IMR-90 (cell line): ENCODE results near the gene EIF2S1. TPM values are rescaled to one million over a fixed set of nuclear protein-coding genes. Genes with fewer than 3 reads are reported as not detected.
"Not testable (repeated sequence)": the region's sequence is repeated elsewhere in the genome, so short reads cannot be mapped to it uniquely, and the experiment has no call there.

Source experiments
- ATAC-seq: fragments of 200-7000 bp; cut with Tn5 transposase; 2 replicates; pipeline ENCODE4 v1.9.1; 2020; ENCODE audit warnings: low read depth, mild to moderate bottlenecking, moderate library complexity
- BruUV-seq: library from RNA; stranded (reverse); fragments of 400-500 nt; replicated peaks from 2 replicates; lab custom pipeline; 2021; lab: Mats Ljungman, UMichigan
- CTCF ChIA-PET: fragments of 300-600 bp; formaldehyde crosslinking; extraction: SDS; loops from one replicate; lab custom pipeline; 2021; ENCODE audit warnings: antibody characterized with exemption; lab: Yijun Ruan, JAX
- POLR2A ChIA-PET: fragments of 300-600 bp; sonication (Branson Sonifier 250); formaldehyde crosslinking; loops from one replicate; lab custom pipeline; 2022; ENCODE audit warnings: antibody characterized with exemption; ENCODE audit not compliant: unreplicated experiment; lab: Charles Lee
- DNase-seq: peaks from one replicate; pipeline ENCODE4 v3.0.0; 2013
- H2AFZ ChIP-seq: replicated peaks from 2 replicates; pipeline ENCODE3; 2013; ENCODE audit warnings: low read length, mild to moderate bottlenecking; ENCODE audit not compliant: poor library complexity
- H2AK5ac ChIP-seq: 2 replicates; pipeline ENCODE4 v1.6.1; 2013; ENCODE audit warnings: low read depth, low read length, inconsistent platforms
- H2AK9ac ChIP-seq: replicated peaks from 2 replicates; pipeline ENCODE3; 2013; ENCODE audit warnings: mild to moderate bottlenecking, low read depth, low read length, moderate library complexity; ENCODE audit not compliant: poor library complexity
- H2BK120ac ChIP-seq: 2 replicates; pipeline ENCODE4 v1.6.1; 2013; ENCODE audit warnings: low read depth, low read length, inconsistent platforms
- H2BK15ac ChIP-seq: 3 replicates; pipeline ENCODE4 v1.6.1; 2013; ENCODE audit warnings: low read depth, low read length, inconsistent platforms
- H2BK20ac ChIP-seq: 2 replicates; pipeline ENCODE4 v1.6.1; 2013; ENCODE audit warnings: low read depth, mild to moderate bottlenecking, inconsistent platforms, low read length, moderate library complexity
- H2BK5ac ChIP-seq: 2 replicates; pipeline ENCODE4 v1.6.1; 2013; ENCODE audit warnings: mild to moderate bottlenecking, low read depth, low read length, inconsistent platforms; ENCODE audit not compliant: poor library complexity, severe bottlenecking
- H3K14ac ChIP-seq: replicated peaks from 2 replicates; pipeline ENCODE4 v1.6.1; 2013; ENCODE audit warnings: low read depth, low read length, inconsistent platforms
- H3K18ac ChIP-seq: 2 replicates; pipeline ENCODE4 v1.6.1; 2013; ENCODE audit warnings: low read depth, low read length, control low read depth
- H3K23ac ChIP-seq: 2 replicates; pipeline ENCODE4 v1.6.1; 2013; ENCODE audit warnings: low read depth, low read length, inconsistent platforms
- H3K27ac ChIP-seq: 2 replicates; pipeline ENCODE4 v1.5.1; 2013; ENCODE audit warnings: mild to moderate bottlenecking, control low read depth, low read length; ENCODE audit not compliant: insufficient read depth
- H3K27me3 ChIP-seq: 2 replicates; pipeline ENCODE4 v1.6.1; 2013; ENCODE audit warnings: low read length; ENCODE audit not compliant: control insufficient read depth, insufficient read depth
- H3K36me3 ChIP-seq: 2 replicates; pipeline ENCODE4 v1.6.1; 2013; ENCODE audit warnings: low read length, mixed read lengths; ENCODE audit not compliant: control insufficient read depth, insufficient read depth
- H3K4ac ChIP-seq: 2 replicates; pipeline ENCODE4 v1.6.1; 2013; ENCODE audit warnings: low read depth, low read length, inconsistent platforms
- H3K4me1 ChIP-seq: 2 replicates; pipeline ENCODE4 v1.6.1; 2013; ENCODE audit warnings: low read length, mixed read lengths; ENCODE audit not compliant: control insufficient read depth, insufficient read depth
- H3K4me2 ChIP-seq: 2 replicates; pipeline ENCODE4 v1.6.1; 2013; ENCODE audit warnings: low read depth, mild to moderate bottlenecking, control low read depth, low read length, moderate library complexity
- H3K4me3 ChIP-seq: 2 replicates; pipeline ENCODE4 v1.5.1; 2013; ENCODE audit warnings: low read depth, mild to moderate bottlenecking, control low read depth, low read length, moderate library complexity; ENCODE audit not compliant: insufficient read depth
- H3K56ac ChIP-seq: 2 replicates; pipeline ENCODE4 v1.6.1; 2013; ENCODE audit warnings: low read length, inconsistent platforms; ENCODE audit not compliant: insufficient read depth; ENCODE audit errors: extremely low read depth
- H3K79me1 ChIP-seq, 2 experiments: 2 replicates each; pipeline ENCODE4 v1.6.1; 2013; ENCODE audit warnings: low read length in 2 of 2, inconsistent platforms in 1 of 2, low read depth in 1 of 2
- H3K9ac ChIP-seq: 2 replicates; pipeline ENCODE4 v1.6.1; 2013; ENCODE audit warnings: low read depth, low read length, control low read depth
- H3K9me1 ChIP-seq: 2 replicates; pipeline ENCODE4 v1.6.1; 2013; ENCODE audit warnings: low read length, inconsistent platforms; ENCODE audit not compliant: insufficient read depth
- H3K9me3 ChIP-seq: 2 replicates; pipeline ENCODE4 v1.6.1; 2013; ENCODE audit warnings: low read length; ENCODE audit not compliant: control insufficient read depth, insufficient read depth
- H4K20me1 ChIP-seq: 2 replicates; pipeline ENCODE4 v1.6.1; 2013; ENCODE audit warnings: low read length, inconsistent platforms; ENCODE audit not compliant: insufficient read depth
- H4K5ac ChIP-seq: 2 replicates; pipeline ENCODE4 v1.6.1; 2013; ENCODE audit warnings: mild to moderate bottlenecking, low read depth, low read length, control low read depth
- H4K8ac ChIP-seq, 2 experiments: 2 replicates each; pipeline ENCODE4 v1.6.1; 2013; ENCODE audit warnings: low read depth in 2 of 2, low read length in 2 of 2, control low read depth in 1 of 2, inconsistent platforms in 1 of 2
- H4K91ac ChIP-seq: 2 replicates; pipeline ENCODE4 v1.6.1; 2013; ENCODE audit warnings: low read depth, low read length, inconsistent platforms; ENCODE audit not compliant: insufficient read depth
- WGBS, 2 experiments: methylation state at CpG; one replicate each; pipeline versions ENCODE4 v1.1.5 to v1.1.7; 2013; ENCODE audit warnings: missing lambda C conversion rate in 2 of 2; ENCODE audit not compliant: insufficient read length in 1 of 2; ENCODE audit errors: extremely low coverage in 2 of 2; 5-methylcytosine and 5-hydroxymethylcytosine counted together
- dilution Hi-C: fragments of 300-500 bp; cut with HindIII; formaldehyde crosslinking; loops from one replicate; pipeline ENCODE4 v1.14.3; 2018; ENCODE audit warnings: low sequenced_read_pairs; ENCODE audit not compliant: unreplicated experiment
- in situ Hi-C: fragments of 300-500 bp; cut with MboI; formaldehyde crosslinking; loops from 3 replicates; pipeline ENCODE4 v1.14.3; 2019; ENCODE audit warnings: low sequenced_read_pairs, inconsistent platforms, mixed read lengths
- intact Hi-C: fragments of 100-400 bp; cut with micrococcal nuclease; formaldehyde crosslinking; loops from 2 replicates; pipeline ENCODE4 v1.10.0; 2022
- polyA plus RNA-seq, 3 experiments: library from polyadenylated mRNA; depleted of rRNA; stranded (reverse); fragments of >200 nt; gene quantifications; 2 replicates each; pipeline ENCODE4 v1.2.3, GENCODE V29; 2012; ENCODE audit warnings: low replicate concordance in 1 of 3
- total RNA-seq: library from RNA; depleted of rRNA; stranded (reverse); fragments of >200 nt; gene quantifications from 2 replicates; pipeline ENCODE4 v1.2.3, GENCODE V29; 2012
- TF ChIP-seq, protein P1 (sequence below): fragments of 150-350 bp; IDR thresholded peaks from 2 replicates; pipeline ENCODE4 v1.6.1; 2017; ENCODE audit warnings: mild to moderate bottlenecking, antibody characterized with exemption, low read length, low read depth

EIF2S1 gene
- total and polyA plus RNA-seq, 2 of the 4 experiments (the other 2 are of a cell fraction): 57.9 to 125 TPM

DNA sequence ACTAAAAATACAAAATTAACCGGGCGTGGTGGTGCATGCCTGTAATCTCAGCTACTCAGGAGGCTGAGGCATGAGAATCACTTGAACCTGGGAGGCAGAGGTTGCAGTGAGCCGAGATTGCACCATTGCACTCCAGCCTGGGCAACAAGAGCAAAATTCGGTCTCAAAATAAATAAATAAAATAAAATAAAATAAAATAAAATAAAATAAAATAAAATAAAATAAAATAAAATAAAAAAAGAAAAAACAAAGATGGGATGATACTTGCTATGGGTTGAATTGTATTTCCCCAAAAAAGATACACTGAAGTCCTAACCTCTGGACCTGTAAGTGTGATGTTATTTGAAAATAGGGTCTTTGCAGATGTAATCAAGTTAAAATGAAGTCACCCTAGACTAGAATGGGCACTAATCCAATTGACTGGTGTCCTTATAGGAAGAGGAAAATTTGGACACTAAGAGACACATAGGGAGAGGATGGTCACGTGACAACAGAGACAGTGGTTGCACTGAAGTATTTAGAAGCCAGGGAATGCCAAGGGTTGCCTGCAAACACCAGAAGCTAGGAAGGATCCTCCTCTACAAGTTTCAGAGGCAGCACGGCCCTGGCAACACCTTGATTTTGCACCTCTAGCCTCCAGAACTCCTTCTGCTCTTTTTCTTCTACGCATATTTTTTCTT lies 48.1 kb downstream of the EIF2S1 start:
- intact Hi-C loops, BruUV-seq, H2BK20ac ChIP-seq, H2AK9ac ChIP-seq, POLR2A ChIA-PET, H3K9me3 ChIP-seq, H3K56ac ChIP-seq, H3K27ac ChIP-seq, H4K5ac ChIP-seq, H2AFZ ChIP-seq, H2BK5ac ChIP-seq, CTCF ChIA-PET, dilution Hi-C loops, in situ Hi-C loops, H4K20me1 ChIP-seq, H4K8ac ChIP-seq, H2BK120ac ChIP-seq, H2BK15ac ChIP-seq, H3K27me3 ChIP-seq, H3K9ac ChIP-seq, H3K79me1 ChIP-seq, H3K4me3 ChIP-seq, H2AK5ac ChIP-seq, DNase-seq, H3K4ac ChIP-seq, ATAC-seq, H3K4me1 ChIP-seq, H3K23ac ChIP-seq, H3K4me2 ChIP-seq, H3K14ac ChIP-seq, H4K91ac ChIP-seq, H3K18ac ChIP-seq, H3K9me1 ChIP-seq, H3K36me3 ChIP-seq: not testable (repeated sequence)
- TF ChIP-seq, protein P1, sequence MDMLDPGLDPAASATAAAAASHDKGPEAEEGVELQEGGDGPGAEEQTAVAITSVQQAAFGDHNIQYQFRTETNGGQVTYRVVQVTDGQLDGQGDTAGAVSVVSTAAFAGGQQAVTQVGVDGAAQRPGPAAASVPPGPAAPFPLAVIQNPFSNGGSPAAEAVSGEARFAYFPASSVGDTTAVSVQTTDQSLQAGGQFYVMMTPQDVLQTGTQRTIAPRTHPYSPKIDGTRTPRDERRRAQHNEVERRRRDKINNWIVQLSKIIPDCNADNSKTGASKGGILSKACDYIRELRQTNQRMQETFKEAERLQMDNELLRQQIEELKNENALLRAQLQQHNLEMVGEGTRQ: 0 out of 2 replicates have a peak, but pooled peaks have one; percentile 9
- WGBS, 2 experiments: 42 to 100% methylated on average over 1 to 2 of the region's 7 CpGs
